EL (cell line): ENCODE measurements around the gene CDS1.
"Not testable (repeated sequence)": the region's sequence is repeated elsewhere in the genome, so short reads cannot be mapped to it uniquely, and the experiment has no call there.

Experiments used
- DNase-seq: peaks from one replicate; pipeline ENCODE4 v3.0.0-alpha.2; 2016

CDS1 gene

GRCh38 chr4:84614891-84615290, 32.0 kb downstream of the CDS1 start:
- DNase-seq, result no peak

GRCh38 chr4:84615355-84615754, 32.4 kb downstream of the CDS1 start:
- DNase-seq, result no peak

GRCh38 chr4:84622959-84623358, 40.0 kb downstream of the CDS1 start:
- no peak for DNase-seq

GRCh38 chr4:84623661-84624060, 40.7 kb downstream of the CDS1 start:
- DNase-seq, result no peak

- DNase-seq, result no peak
These were observed 43.7 kb downstream of the CDS1 start for GRCh38 chr4:84626673-84627072.

GRCh38 chr4:84631573-84631972, 48.6 kb downstream of the CDS1 start:
- no peak for DNase-seq

GRCh38 chr4:84632092-84632491, 49.2 kb downstream of the CDS1 start:
- peak; percentile 5 for DNase-seq

GRCh38 chr4:84634961-84635360, 52.0 kb downstream of the CDS1 start:
- DNase-seq, result no peak

GRCh38 chr4:84638092-84638491, 55.2 kb downstream of the CDS1 start:
- no peak for DNase-seq

- no peak for DNase-seq
These were observed 56.2 kb downstream of the CDS1 start for GRCh38 chr4:84639145-84639544.

- DNase-seq, result no peak
These were observed 61.2 kb downstream of the CDS1 start for GRCh38 chr4:84644087-84644486.

- DNase-seq, result no peak
These were observed 64.5 kb downstream of the CDS1 start for GRCh38 chr4:84647312-84647884.

- no peak for DNase-seq
These were observed 65.3 kb downstream of the CDS1 start for GRCh38 chr4:84648178-84648577.

- no peak for DNase-seq
These were observed 66.1 kb downstream of the CDS1 start for GRCh38 chr4:84648863-84649647.

- no peak for DNase-seq
These were observed 68.6 kb downstream of the CDS1 start for GRCh38 chr4:84651499-84651898.

- no peak for DNase-seq
These were observed 69.6 kb downstream of the CDS1 start for GRCh38 chr4:84652478-84652877.

GRCh38 chr4:84660606-84661005, 77.7 kb downstream of the CDS1 start:
- no peak for DNase-seq

GRCh38 chr4:84661191-84661939, 78.4 kb downstream of the CDS1 start:
- no peak for DNase-seq

GRCh38 chr4:84664767-84665166, 81.8 kb downstream of the CDS1 start:
- DNase-seq, result not testable (repeated sequence)

- no peak for DNase-seq
These were observed 83.5 kb downstream of the CDS1 start for GRCh38 chr4:84666439-84666838.

- no peak for DNase-seq
These were observed 86.3 kb downstream of the CDS1 start for GRCh38 chr4:84669201-84669600.

GRCh38 chr4:84672177-84672576, 89.2 kb downstream of the CDS1 start:
- no peak for DNase-seq

- peak; percentile 88 for DNase-seq
These were observed 90.7 kb downstream of the CDS1 start for GRCh38 chr4:84673475-84674240.
